ENCODE results near the gene KAZN. TPM values are rescaled to one million over a fixed set of nuclear protein-coding genes. Genes with fewer than 3 reads are reported as not detected.

The KAZN gene
- polyA plus RNA-seq, 1 of the 3 experiments (the other 2 are of a cell fraction), result 6.8 TPM

DNA sequence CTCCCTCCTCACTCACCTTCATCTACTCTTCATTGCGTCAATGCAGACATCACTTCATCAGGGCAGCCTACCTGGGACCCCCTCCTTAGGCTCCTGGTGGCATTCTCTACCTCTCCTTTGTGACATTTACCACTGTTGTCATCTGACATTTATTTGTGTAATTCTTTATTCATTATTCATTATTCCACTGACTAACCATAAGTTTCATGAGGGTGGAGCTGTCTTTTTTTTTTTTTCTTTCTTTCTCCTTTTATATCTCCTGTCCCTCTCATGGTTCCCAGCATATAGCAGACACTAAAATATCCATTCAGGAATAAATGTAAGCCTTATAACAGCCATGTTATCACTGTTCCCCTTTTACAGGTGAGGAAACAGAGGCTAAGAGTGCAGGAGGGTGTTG is 126.8 kb downstream of the KAZN start:
- Histone ChIP-seq H3K9me3 (no peaks in the 10 kb centered on the region), H3K9me2 (no peaks in the 10 kb centered on the region), H3K27me3 (ENCODE audit: insufficient read depth) (no peaks in the 10 kb centered on the region), H2AFZ (ENCODE audit: low read depth) (no peak overlapping the region), H3K36me3 (replicated peaks in 1 of 2; ENCODE audit: control insufficient read depth in 1 of 2, insufficient read depth in 2 of 2, low read length in 1 of 2) (no peaks in the 10 kb centered on the region), H3K4me1 (ENCODE audit: control insufficient read depth in 1 of 2, insufficient read depth in 2 of 2, low read depth in 1 of 2, low read length in 1 of 2) (no peaks in the 10 kb centered on the region; a peak in 1 of 4 replicates), H3K4me3 (ENCODE audit: low read depth in 2 of 2, low read length in 1 of 2) (no peak overlapping the region), H3K9ac (no peak overlapping the region), H3K4me2 (no peak overlapping the region), H3K79me2 (ENCODE audit: insufficient read depth) (no peaks in the 10 kb centered on the region), H3F3A (replicated peaks; ENCODE audit: insufficient read depth) (no peaks in the 10 kb centered on the region), H4K20me1 (ENCODE audit: insufficient read depth) (no peaks in the 10 kb centered on the region), H3K27ac (ENCODE audit: low read depth in 2 of 2, low read length in 1 of 2) (no peak overlapping the region)
- no peak for DNase-seq
- ChIA-PET CTCF (no interaction called here), POLR2A (no interaction called here)
- TF ChIP-seq, protein P1, sequence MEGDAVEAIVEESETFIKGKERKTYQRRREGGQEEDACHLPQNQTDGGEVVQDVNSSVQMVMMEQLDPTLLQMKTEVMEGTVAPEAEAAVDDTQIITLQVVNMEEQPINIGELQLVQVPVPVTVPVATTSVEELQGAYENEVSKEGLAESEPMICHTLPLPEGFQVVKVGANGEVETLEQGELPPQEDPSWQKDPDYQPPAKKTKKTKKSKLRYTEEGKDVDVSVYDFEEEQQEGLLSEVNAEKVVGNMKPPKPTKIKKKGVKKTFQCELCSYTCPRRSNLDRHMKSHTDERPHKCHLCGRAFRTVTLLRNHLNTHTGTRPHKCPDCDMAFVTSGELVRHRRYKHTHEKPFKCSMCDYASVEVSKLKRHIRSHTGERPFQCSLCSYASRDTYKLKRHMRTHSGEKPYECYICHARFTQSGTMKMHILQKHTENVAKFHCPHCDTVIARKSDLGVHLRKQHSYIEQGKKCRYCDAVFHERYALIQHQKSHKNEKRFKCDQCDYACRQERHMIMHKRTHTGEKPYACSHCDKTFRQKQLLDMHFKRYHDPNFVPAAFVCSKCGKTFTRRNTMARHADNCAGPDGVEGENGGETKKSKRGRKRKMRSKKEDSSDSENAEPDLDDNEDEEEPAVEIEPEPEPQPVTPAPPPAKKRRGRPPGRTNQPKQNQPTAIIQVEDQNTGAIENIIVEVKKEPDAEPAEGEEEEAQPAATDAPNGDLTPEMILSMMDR (IDR thresholded peaks at IDR 0.05), result no peak
- TF ChIP-seq FOXJ3 (CRISPR knock-in tag; IDR thresholded peaks at IDR 0.05), result no peak
- TF ChIP-seq, protein P2, sequence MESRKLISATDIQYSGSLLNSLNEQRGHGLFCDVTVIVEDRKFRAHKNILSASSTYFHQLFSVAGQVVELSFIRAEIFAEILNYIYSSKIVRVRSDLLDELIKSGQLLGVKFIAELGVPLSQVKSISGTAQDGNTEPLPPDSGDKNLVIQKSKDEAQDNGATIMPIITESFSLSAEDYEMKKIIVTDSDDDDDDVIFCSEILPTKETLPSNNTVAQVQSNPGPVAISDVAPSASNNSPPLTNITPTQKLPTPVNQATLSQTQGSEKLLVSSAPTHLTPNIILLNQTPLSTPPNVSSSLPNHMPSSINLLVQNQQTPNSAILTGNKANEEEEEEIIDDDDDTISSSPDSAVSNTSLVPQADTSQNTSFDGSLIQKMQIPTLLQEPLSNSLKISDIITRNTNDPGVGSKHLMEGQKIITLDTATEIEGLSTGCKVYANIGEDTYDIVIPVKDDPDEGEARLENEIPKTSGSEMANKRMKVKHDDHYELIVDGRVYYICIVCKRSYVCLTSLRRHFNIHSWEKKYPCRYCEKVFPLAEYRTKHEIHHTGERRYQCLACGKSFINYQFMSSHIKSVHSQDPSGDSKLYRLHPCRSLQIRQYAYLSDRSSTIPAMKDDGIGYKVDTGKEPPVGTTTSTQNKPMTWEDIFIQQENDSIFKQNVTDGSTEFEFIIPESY (IDR thresholded peaks at IDR 0.05; ENCODE audit: borderline replicate concordance, low read depth), result no peak
- TF ChIP-seq TEAD4 (IDR thresholded peaks at IDR 0.05; ENCODE audit: borderline replicate concordance, insufficient read depth), result no peak
- TF ChIP-seq, protein P3, sequence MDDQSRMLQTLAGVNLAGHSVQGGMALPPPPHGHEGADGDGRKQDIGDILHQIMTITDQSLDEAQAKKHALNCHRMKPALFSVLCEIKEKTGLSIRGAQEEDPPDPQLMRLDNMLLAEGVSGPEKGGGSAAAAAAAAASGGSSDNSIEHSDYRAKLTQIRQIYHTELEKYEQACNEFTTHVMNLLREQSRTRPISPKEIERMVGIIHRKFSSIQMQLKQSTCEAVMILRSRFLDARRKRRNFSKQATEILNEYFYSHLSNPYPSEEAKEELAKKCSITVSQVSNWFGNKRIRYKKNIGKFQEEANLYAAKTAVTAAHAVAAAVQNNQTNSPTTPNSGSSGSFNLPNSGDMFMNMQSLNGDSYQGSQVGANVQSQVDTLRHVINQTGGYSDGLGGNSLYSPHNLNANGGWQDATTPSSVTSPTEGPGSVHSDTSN (IDR thresholded peaks at IDR 0.05), result no peak
- no peak for TF ChIP-seq NRF1 (IDR thresholded peaks at IDR 0.05; ENCODE audit: low read depth, low read length)
- TF ChIP-seq NFIC (IDR thresholded peaks at IDR 0.05; ENCODE audit: borderline replicate concordance), result no peak
- no peak for TF ChIP-seq EZH2phosphoT487 (IDR thresholded peaks at IDR 0.05; ENCODE audit: borderline replicate concordance, low read depth)
- no peak for TF ChIP-seq ELF1 (IDR thresholded peaks at IDR 0.05)
- TF ChIP-seq JUND (IDR thresholded peaks at IDR 0.05), result no peak
- TF ChIP-seq, protein P4, sequence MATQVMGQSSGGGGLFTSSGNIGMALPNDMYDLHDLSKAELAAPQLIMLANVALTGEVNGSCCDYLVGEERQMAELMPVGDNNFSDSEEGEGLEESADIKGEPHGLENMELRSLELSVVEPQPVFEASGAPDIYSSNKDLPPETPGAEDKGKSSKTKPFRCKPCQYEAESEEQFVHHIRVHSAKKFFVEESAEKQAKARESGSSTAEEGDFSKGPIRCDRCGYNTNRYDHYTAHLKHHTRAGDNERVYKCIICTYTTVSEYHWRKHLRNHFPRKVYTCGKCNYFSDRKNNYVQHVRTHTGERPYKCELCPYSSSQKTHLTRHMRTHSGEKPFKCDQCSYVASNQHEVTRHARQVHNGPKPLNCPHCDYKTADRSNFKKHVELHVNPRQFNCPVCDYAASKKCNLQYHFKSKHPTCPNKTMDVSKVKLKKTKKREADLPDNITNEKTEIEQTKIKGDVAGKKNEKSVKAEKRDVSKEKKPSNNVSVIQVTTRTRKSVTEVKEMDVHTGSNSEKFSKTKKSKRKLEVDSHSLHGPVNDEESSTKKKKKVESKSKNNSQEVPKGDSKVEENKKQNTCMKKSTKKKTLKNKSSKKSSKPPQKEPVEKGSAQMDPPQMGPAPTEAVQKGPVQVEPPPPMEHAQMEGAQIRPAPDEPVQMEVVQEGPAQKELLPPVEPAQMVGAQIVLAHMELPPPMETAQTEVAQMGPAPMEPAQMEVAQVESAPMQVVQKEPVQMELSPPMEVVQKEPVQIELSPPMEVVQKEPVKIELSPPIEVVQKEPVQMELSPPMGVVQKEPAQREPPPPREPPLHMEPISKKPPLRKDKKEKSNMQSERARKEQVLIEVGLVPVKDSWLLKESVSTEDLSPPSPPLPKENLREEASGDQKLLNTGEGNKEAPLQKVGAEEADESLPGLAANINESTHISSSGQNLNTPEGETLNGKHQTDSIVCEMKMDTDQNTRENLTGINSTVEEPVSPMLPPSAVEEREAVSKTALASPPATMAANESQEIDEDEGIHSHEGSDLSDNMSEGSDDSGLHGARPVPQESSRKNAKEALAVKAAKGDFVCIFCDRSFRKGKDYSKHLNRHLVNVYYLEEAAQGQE (IDR thresholded peaks at IDR 0.05; ENCODE audit: low read depth, low read length), result no peak
- no peak for TF ChIP-seq MXI1 (IDR thresholded peaks at IDR 0.05; ENCODE audit: low read depth, low read length)
- 44% methylated on average over 1 of the region's 1 CpG for WGBS (ENCODE audit: low lambda C conversion rate)
